Mesendoderm (in vitro differentiated cells): Measurements from ENCODE around the gene KIR3DL3. TPM values are rescaled to one million over a fixed set of nuclear protein-coding genes. Genes with fewer than 3 reads are reported as not detected.
"Not testable (repeated sequence)": the region's sequence is repeated elsewhere in the genome, so short reads cannot be mapped to it uniquely, and the experiment has no call there.

Experiments
- DNase-seq: peaks from one replicate; pipeline ENCODE4 v3.0.0; 2013
- H2AK5ac ChIP-seq: 2 replicates; pipeline ENCODE4 v1.6.1; 2013; ENCODE audit warnings: low read length, inconsistent platforms
- H2BK120ac ChIP-seq: 2 replicates; pipeline ENCODE4 v1.6.1; 2013; ENCODE audit warnings: low read depth, mild to moderate bottlenecking, low read length, moderate library complexity, mixed read lengths
- H2BK15ac ChIP-seq: replicated peaks from 2 replicates; pipeline ENCODE4 v1.6.1; 2013; ENCODE audit warnings: low read depth, mild to moderate bottlenecking, moderate library complexity
- H2BK5ac ChIP-seq: 2 replicates; pipeline ENCODE4 v1.6.1; 2013; ENCODE audit warnings: low read length, inconsistent platforms
- H3K18ac ChIP-seq: 2 replicates; pipeline ENCODE4 v1.6.1; 2013; ENCODE audit warnings: mild to moderate bottlenecking, low read length, mixed read lengths
- H3K23ac ChIP-seq: one replicate; pipeline ENCODE4 v1.6.1; 2013; ENCODE audit warnings: low read length
- H3K27ac ChIP-seq: 2 replicates; pipeline ENCODE4 v1.5.1; 2013; ENCODE audit warnings: low read depth, mild to moderate bottlenecking, inconsistent platforms, low read length, moderate library complexity
- H3K27me3 ChIP-seq: 2 replicates; pipeline ENCODE4 v1.6.1; 2013; ENCODE audit warnings: low read length, control low read depth, mild to moderate bottlenecking, inconsistent platforms; ENCODE audit not compliant: insufficient read depth, poor library complexity
- H3K36me3 ChIP-seq: 2 replicates; pipeline ENCODE4 v1.6.1; 2013; ENCODE audit warnings: low read length, inconsistent platforms; ENCODE audit not compliant: control insufficient read depth, insufficient read depth
- H3K4ac ChIP-seq: one replicate; pipeline ENCODE4 v1.6.1; 2013; ENCODE audit warnings: low read depth, mild to moderate bottlenecking, low read length, moderate library complexity
- H3K4me1 ChIP-seq: 2 replicates; pipeline ENCODE4 v1.6.1; 2013; ENCODE audit warnings: low read depth, low read length, inconsistent platforms; ENCODE audit not compliant: control insufficient read depth
- H3K4me2 ChIP-seq: 2 replicates; pipeline ENCODE4 v1.6.1; 2013; ENCODE audit warnings: low read length
- H3K4me3 ChIP-seq: 2 replicates; pipeline ENCODE4 v1.5.1; 2013; ENCODE audit warnings: mild to moderate bottlenecking, low read length
- H3K56ac ChIP-seq: one replicate; pipeline ENCODE4 v1.6.1; 2013; ENCODE audit warnings: low read length
- H3K79me1 ChIP-seq: 2 replicates; pipeline ENCODE4 v1.6.1; 2013; ENCODE audit warnings: low read length, inconsistent platforms
- H3K79me2 ChIP-seq: 2 replicates; pipeline ENCODE4 v1.6.1; 2013; ENCODE audit warnings: mild to moderate bottlenecking, low read length; ENCODE audit not compliant: control insufficient read depth, insufficient read depth
- H3K9ac ChIP-seq: 2 replicates; pipeline ENCODE4 v1.6.1; 2013; ENCODE audit warnings: low read length, inconsistent platforms
- H4K5ac ChIP-seq: one replicate; pipeline ENCODE4 v1.6.1; 2013; ENCODE audit warnings: low read length
- H4K8ac ChIP-seq: one replicate; pipeline ENCODE4 v1.6.1; 2013; ENCODE audit warnings: low read depth, mild to moderate bottlenecking, control low read depth, low read length, moderate library complexity
- WGBS: extraction: QIAGEN DNeasy Blood & Tissue Kit; methylation state at CpG from one replicate; pipeline ENCODE4 v1.1.7; 2013; ENCODE audit warnings: low lambda C conversion rate, missing lambda C conversion rate; ENCODE audit not compliant: insufficient coverage; ENCODE audit errors: extremely low coverage; 5-methylcytosine and 5-hydroxymethylcytosine counted together
- polyA plus RNA-seq, 2 experiments: library from polyadenylated mRNA; stranded (reverse); fragments of 200-250 nt; gene quantifications; one replicate each; pipeline ENCODE4 v1.2.3, GENCODE V29; 2013

Gene KIR3DL3
- not detected for polyA plus RNA-seq (2013, experiment 1 of 2)
- polyA plus RNA-seq (2013, experiment 2 of 2), result not detected

DNA sequence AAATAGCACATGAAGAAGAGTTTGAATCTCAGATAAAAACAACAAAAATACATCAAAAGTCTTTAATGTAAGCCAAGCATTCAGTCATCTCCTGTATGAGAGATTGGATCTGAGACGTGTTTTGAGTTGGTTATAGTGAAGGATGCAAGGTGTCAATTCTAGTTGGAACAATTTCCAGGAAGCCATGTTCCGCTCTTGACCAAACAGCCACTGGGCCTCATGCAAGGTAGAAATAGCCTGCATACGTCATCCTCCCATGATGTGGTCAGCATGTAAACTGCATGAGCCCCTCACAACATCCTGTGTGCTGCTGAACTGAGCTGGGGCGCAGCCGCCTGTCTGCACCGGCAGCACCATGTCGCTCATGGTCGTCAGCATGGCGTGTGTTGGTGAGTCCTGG, at the start of gene KIR3DL3:
Gene KIR3DL3 (plus strand): TSS at position 301 of the 400 bp plus-strand sequence. CDS start 55 bp downstream, at position 356.
- Histone ChIP-seq H3K27me3 (no peaks in the 10 kb centered on the region), H3K56ac (no peak within 1 kb of the TSS), H3K79me2 (no peaks in the 10 kb centered on the region), H3K27ac (no peak within 1 kb of the TSS), H3K4ac (no peak within 1 kb of the TSS), H3K4me1 (no peaks in the 10 kb centered on the region), H3K9ac (no peak within 1 kb of the TSS), H3K79me1 (no peaks in the 10 kb centered on the region), H2BK120ac (no peak within 1 kb of the TSS), H3K23ac (no peak within 1 kb of the TSS), H4K5ac (no peak within 1 kb of the TSS), H4K8ac (no peak within 1 kb of the TSS), H3K18ac (no peak within 1 kb of the TSS), H2BK5ac (no peak within 1 kb of the TSS), H3K4me2 (no peak within 1 kb of the TSS), H3K36me3 (no peaks in the 10 kb centered on the region), H3K4me3 (no peak within 1 kb of the TSS), H2BK15ac (no peak within 1 kb of the TSS), H2AK5ac (no peak within 1 kb of the TSS)
- no CpG with 5 or more reads among the region's 9 CpGs for WGBS
- no peak for DNase-seq

DNA sequence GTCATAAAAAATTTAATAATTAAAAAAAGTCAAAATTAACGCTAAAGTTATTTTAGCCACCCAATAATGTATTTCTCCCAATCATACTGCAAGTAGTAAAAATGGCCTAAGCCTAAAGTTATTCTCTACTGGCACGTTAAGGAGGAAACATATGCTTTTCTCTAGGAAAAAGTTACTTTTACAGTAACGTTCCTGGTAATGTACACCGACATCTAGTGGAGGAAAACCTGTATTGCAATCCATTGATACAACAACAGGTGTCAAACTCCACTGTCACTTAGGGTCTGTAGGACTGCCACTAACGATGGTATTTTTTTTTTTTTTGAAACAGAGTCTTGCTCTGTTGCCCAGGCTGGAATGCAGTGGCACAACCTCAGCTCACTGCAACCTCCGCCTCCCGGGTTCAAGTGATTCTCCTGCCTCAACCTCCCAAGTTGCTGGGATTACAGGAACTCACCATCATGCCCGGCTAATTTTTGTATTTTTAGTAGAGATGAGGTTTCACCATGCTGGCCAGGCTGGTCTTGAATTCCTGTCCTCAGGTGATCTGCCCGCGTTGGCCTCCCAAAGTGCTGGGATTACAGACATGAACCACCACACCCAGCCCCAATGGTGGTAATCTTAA, 47.9 kb upstream of the KIR3DL3 start:
- H4K8ac ChIP-seq, H2AK5ac ChIP-seq, H3K4ac ChIP-seq, H3K56ac ChIP-seq, H3K79me1 ChIP-seq, H2BK15ac ChIP-seq, H2BK5ac ChIP-seq, H3K23ac ChIP-seq, H3K27ac ChIP-seq, H2BK120ac ChIP-seq, H3K9ac ChIP-seq, H3K36me3 ChIP-seq, H3K4me1 ChIP-seq, H3K4me3 ChIP-seq, H3K27me3 ChIP-seq, H4K5ac ChIP-seq, H3K18ac ChIP-seq, H3K4me2 ChIP-seq, H3K79me2 ChIP-seq: not testable (repeated sequence)
- peak; percentile 42 for DNase-seq
- no CpG with 5 or more reads among the region's 10 CpGs for WGBS

DNA sequence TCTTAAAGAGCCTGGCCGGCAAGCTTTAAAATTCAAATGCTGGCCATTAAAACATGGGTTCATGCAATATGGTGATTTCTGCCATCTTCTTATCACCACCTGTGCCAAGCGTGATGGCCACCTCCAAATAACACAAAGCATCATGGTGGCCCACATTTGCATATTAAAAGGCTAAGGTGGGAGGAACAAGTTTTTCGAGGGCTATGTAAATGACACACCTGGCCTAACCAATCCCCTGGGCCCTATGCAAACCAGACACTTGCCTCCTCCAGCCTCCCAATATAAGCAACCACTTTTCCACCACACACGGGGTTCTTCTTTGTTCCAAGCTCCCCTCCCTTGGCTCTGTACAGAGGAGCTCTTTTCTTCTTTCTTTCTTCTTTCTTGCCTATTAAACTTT, 47.0 kb upstream of the KIR3DL3 start:
- Histone ChIP-seq H3K4me2 (no peak overlapping the region), H2BK120ac (no peak overlapping the region), H4K8ac (no peak overlapping the region), H3K79me1 (no peaks in the 10 kb centered on the region), H3K4me1 (no peaks in the 10 kb centered on the region), H2BK5ac (no peak overlapping the region), H3K79me2 (no peaks in the 10 kb centered on the region), H3K27ac (no peak overlapping the region), H3K56ac (no peak overlapping the region), H3K4me3 (no peak overlapping the region), H4K5ac (no peak overlapping the region), H2BK15ac (no peak overlapping the region), H3K23ac (no peak overlapping the region), H3K18ac (no peak overlapping the region), H2AK5ac (no peak overlapping the region), H3K9ac (no peak overlapping the region), H3K27me3 (no peaks in the 10 kb centered on the region), H3K36me3 (no peaks in the 10 kb centered on the region), H3K4ac (no peak overlapping the region)
- WGBS, result no CpG with 5 or more reads among the region's 4 CpGs
- no peak for DNase-seq

DNA sequence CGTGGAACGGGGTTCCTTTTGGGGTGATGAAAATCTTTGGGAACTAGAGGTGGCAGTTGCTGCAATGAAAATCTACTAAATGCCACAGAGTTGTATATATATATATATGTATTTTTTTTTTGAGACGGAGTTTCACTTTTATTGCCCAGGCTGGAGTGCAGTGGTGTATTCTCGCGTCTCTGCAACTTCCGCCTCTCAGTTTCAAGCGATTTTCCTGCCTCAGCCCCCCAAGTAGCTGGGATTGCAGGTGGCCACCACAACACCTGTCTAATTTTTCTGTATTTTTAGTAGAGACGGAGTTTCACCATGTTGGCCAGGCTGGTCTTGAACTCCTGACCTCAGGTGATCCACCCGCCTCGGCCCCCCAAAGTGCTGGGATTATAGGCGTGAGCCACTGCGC, 42.6 kb upstream of the KIR3DL3 start:
- H4K5ac ChIP-seq, H3K36me3 ChIP-seq, H3K23ac ChIP-seq, H3K79me2 ChIP-seq, H3K27me3 ChIP-seq, H3K4me2 ChIP-seq, H3K27ac ChIP-seq, H3K56ac ChIP-seq, H3K4me1 ChIP-seq, H2BK15ac ChIP-seq, H3K4ac ChIP-seq, H2AK5ac ChIP-seq, DNase-seq, H4K8ac ChIP-seq, H3K18ac ChIP-seq, H2BK120ac ChIP-seq, H3K4me3 ChIP-seq, H2BK5ac ChIP-seq, H3K9ac ChIP-seq, H3K79me1 ChIP-seq: not testable (repeated sequence)
- WGBS, result no CpG with 5 or more reads among the region's 12 CpGs

DNA sequence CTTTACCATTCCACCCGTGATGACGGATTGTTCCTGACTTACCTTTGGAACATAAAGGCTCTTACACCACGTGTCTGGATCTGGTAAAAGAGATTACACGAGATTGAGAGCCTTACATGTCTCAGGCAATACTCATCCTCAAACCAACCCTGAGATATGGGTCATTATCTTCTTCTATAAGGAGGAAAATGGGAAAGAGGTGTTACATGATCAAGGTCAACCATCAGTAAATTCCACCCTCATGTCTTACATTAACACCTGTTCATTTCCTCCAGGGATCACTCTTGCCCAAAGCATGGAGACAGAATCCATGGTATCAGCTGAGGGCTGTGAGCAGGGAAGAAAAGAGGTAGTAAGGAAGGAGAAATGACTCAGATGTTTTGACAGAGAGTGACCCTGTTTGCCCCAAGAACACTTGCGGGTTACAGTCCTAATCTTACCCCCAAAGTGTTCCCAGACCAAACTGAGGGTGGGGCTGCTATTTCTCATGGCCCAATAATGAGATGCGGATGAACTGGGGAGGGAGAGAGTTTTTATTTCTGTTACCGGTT, 41.9 kb upstream of the KIR3DL3 start:
- no peak overlapping the region for H3K23ac ChIP-seq

DNA sequence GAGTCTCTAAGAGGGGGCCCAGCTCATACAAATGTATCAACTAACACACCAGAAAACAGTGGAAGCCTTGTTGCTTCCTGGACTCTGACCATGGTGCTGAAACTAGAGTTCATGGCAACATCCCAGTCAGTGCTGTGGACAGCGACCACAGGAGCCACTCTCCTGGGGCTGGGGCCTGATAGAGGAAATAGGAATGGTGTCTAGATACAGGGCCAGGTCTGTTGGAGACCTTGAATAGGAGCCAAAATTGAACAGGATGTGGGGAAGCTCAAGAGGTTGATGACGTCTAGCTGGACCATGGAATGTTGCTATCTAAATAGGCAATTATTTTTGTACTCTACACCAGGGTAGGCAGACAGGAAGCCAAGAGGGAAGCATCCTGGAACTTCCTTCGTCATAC, 39.7 kb upstream of the KIR3DL3 start:
- no peak overlapping the region for H3K56ac ChIP-seq
- no peak overlapping the region for H4K5ac ChIP-seq
- no peaks in the 10 kb centered on the region for H3K27me3 ChIP-seq
- no peak overlapping the region for H2BK5ac ChIP-seq
- WGBS, result no CpG with 5 or more reads among the region's 3 CpGs
- no peak overlapping the region for H2AK5ac ChIP-seq
- no peak overlapping the region for H3K27ac ChIP-seq
- DNase-seq, result peak; percentile 11
- H3K18ac ChIP-seq, result no peak overlapping the region
- no peak overlapping the region for H2BK15ac ChIP-seq
- no peak overlapping the region for H3K23ac ChIP-seq
- H3K4me3 ChIP-seq, result no peak overlapping the region
- H3K36me3 ChIP-seq, result no peaks in the 10 kb centered on the region
- no peaks in the 10 kb centered on the region for H3K79me2 ChIP-seq
- no peaks in the 10 kb centered on the region for H3K4me1 ChIP-seq
- H3K4me2 ChIP-seq, result no peak overlapping the region
- no peaks in the 10 kb centered on the region for H3K79me1 ChIP-seq
- no peak overlapping the region for H4K8ac ChIP-seq
- H2BK120ac ChIP-seq, result no peak overlapping the region
- no peak overlapping the region for H3K9ac ChIP-seq
- H3K4ac ChIP-seq, result no peak overlapping the region

More for the DNA sequence above, 41.9 kb upstream of the KIR3DL3 start:
- Histone ChIP-seq H2AK5ac (no peak overlapping the region), H3K4me1 (no peaks in the 10 kb centered on the region), H2BK120ac (no peak overlapping the region), H4K8ac (no peak overlapping the region), H3K4me3 (peak overlapping the region; percentile 17), H3K56ac (no peak overlapping the region), H3K79me1 (no peaks in the 10 kb centered on the region), H4K5ac (no peak overlapping the region), H3K27me3 (no peaks in the 10 kb centered on the region), H2BK15ac (no peak overlapping the region), H3K27ac (no peak overlapping the region), H3K4me2 (no peak overlapping the region), H3K4ac (no peak overlapping the region), H3K18ac (no peak overlapping the region), H3K9ac (no peak overlapping the region), H3K79me2 (no peaks in the 10 kb centered on the region), H2BK5ac (no peak overlapping the region), H3K36me3 (no peaks in the 10 kb centered on the region)
- no peak for DNase-seq
- WGBS, result no CpG with 5 or more reads among the region's 7 CpGs
